ENCODE measurements around the gene FBN3.

DNA sequence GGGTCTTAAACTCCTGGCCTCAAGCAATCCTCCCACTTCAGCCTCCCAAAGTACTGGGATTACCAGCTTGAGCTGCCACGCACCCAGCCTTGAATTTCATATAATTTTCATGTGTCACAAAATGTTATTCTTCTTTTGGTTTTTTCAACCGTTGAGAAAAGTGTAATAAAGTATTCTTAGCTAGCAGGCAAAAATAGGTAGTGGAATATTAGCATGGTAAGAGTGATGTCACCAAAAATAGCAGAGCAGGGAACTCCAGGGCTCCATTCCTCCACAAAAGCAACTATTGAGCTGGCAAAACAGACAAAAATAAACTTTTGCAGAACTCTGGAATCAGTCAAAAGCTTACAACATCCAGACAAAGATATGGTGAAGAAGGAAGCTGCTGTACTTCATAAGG, 43.9 kb downstream of the FBN3 start:
- TF ChIP-seq, protein P1, sequence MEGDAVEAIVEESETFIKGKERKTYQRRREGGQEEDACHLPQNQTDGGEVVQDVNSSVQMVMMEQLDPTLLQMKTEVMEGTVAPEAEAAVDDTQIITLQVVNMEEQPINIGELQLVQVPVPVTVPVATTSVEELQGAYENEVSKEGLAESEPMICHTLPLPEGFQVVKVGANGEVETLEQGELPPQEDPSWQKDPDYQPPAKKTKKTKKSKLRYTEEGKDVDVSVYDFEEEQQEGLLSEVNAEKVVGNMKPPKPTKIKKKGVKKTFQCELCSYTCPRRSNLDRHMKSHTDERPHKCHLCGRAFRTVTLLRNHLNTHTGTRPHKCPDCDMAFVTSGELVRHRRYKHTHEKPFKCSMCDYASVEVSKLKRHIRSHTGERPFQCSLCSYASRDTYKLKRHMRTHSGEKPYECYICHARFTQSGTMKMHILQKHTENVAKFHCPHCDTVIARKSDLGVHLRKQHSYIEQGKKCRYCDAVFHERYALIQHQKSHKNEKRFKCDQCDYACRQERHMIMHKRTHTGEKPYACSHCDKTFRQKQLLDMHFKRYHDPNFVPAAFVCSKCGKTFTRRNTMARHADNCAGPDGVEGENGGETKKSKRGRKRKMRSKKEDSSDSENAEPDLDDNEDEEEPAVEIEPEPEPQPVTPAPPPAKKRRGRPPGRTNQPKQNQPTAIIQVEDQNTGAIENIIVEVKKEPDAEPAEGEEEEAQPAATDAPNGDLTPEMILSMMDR (IDR thresholded peaks at IDR 0.05; ENCODE audit: insufficient read depth, low read length) = no peak
- no peak for TF ChIP-seq GABPA (IDR thresholded peaks at IDR 0.05; ENCODE audit: low read depth)
- TF ChIP-seq, protein P2, sequence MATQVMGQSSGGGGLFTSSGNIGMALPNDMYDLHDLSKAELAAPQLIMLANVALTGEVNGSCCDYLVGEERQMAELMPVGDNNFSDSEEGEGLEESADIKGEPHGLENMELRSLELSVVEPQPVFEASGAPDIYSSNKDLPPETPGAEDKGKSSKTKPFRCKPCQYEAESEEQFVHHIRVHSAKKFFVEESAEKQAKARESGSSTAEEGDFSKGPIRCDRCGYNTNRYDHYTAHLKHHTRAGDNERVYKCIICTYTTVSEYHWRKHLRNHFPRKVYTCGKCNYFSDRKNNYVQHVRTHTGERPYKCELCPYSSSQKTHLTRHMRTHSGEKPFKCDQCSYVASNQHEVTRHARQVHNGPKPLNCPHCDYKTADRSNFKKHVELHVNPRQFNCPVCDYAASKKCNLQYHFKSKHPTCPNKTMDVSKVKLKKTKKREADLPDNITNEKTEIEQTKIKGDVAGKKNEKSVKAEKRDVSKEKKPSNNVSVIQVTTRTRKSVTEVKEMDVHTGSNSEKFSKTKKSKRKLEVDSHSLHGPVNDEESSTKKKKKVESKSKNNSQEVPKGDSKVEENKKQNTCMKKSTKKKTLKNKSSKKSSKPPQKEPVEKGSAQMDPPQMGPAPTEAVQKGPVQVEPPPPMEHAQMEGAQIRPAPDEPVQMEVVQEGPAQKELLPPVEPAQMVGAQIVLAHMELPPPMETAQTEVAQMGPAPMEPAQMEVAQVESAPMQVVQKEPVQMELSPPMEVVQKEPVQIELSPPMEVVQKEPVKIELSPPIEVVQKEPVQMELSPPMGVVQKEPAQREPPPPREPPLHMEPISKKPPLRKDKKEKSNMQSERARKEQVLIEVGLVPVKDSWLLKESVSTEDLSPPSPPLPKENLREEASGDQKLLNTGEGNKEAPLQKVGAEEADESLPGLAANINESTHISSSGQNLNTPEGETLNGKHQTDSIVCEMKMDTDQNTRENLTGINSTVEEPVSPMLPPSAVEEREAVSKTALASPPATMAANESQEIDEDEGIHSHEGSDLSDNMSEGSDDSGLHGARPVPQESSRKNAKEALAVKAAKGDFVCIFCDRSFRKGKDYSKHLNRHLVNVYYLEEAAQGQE (IDR thresholded peaks at IDR 0.05; ENCODE audit: insufficient replicate concordance, low read depth) = no peak
